Neural progenitor cell (in vitro differentiated cells): ENCODE data around the gene APLP2. TPM values are rescaled to one million over a fixed set of nuclear protein-coding genes. Genes with fewer than 3 reads are reported as not detected.

Source experiments
- DNase-seq: peaks from one replicate; pipeline ENCODE4 v3.0.0-alpha.2; 2016; ENCODE audit warnings: low spot score
- H2AFZ ChIP-seq: fragments of 200-600 bp; sonication (generic); replicated peaks from 2 replicates; pipeline ENCODE4 v1.6.1; 2016; ENCODE audit warnings: antibody characterized with exemption
- H3F3A ChIP-seq: fragments of 200-600 bp; sonication (generic); 2 replicates; pipeline ENCODE4 v1.6.1; 2016; ENCODE audit warnings: antibody characterized with exemption, low read depth
- H3K27ac ChIP-seq: fragments of 200-600 bp; sonication (generic); 2 replicates; pipeline ENCODE4 v1.5.1; 2016; ENCODE audit warnings: mild to moderate bottlenecking
- H3K27me3 ChIP-seq: fragments of 200-600 bp; sonication (generic); 2 replicates; pipeline ENCODE4 v1.6.1; 2016; ENCODE audit warnings: mild to moderate bottlenecking, moderate library complexity
- H3K36me3 ChIP-seq: fragments of 200-600 bp; sonication (generic); 2 replicates; pipeline ENCODE4 v1.5.1; 2016
- H3K4me1 ChIP-seq: fragments of 200-600 bp; sonication (generic); 2 replicates; pipeline ENCODE4 v1.6.1; 2016; ENCODE audit warnings: mixed run types
- H3K4me2 ChIP-seq: fragments of 200-600 bp; sonication (generic); 2 replicates; pipeline ENCODE4 v1.6.1; 2016
- H3K4me3 ChIP-seq: fragments of 200-600 bp; sonication (generic); 2 replicates; pipeline ENCODE4 v1.5.1; 2016
- H3K79me2 ChIP-seq: fragments of 200-600 bp; sonication (generic); 2 replicates; pipeline ENCODE4 v1.6.1; 2016; ENCODE audit warnings: low read depth
- H3K9ac ChIP-seq: fragments of 200-600 bp; sonication (generic); 2 replicates; pipeline ENCODE4 v1.6.1; 2016
- H3K9me3 ChIP-seq: fragments of 200-600 bp; sonication (generic); 2 replicates; pipeline ENCODE4 v1.5.1; 2016; ENCODE audit warnings: low read depth
- H4K20me1 ChIP-seq: fragments of 200-600 bp; sonication (generic); 2 replicates; pipeline ENCODE4 v1.6.1; 2016; ENCODE audit warnings: low read depth
- H3K27ac Mint-ChIP-seq: 3 replicates; pipeline ENCODE4 v1.8.0; 2021; ENCODE audit warnings: mixed read lengths
- H3K27me3 Mint-ChIP-seq: 2 replicates; pipeline ENCODE4 v1.8.0; 2022; ENCODE audit warnings: low read depth, mild to moderate bottlenecking, inconsistent platforms, moderate library complexity, mixed read lengths; ENCODE audit not compliant: insufficient read depth
- H3K36me3 Mint-ChIP-seq: 3 replicates; pipeline ENCODE4 v1.8.0; 2021; ENCODE audit warnings: mixed read lengths
- H3K4me1 Mint-ChIP-seq: 3 replicates; pipeline ENCODE4 v1.8.0; 2021; ENCODE audit warnings: mixed read lengths
- H3K4me3 Mint-ChIP-seq: 3 replicates; pipeline ENCODE4 v1.8.0; 2021; ENCODE audit warnings: mild to moderate bottlenecking, moderate library complexity, mixed read lengths
- H3K9me3 Mint-ChIP-seq: 3 replicates; pipeline ENCODE4 v1.8.0; 2020; ENCODE audit warnings: mixed read lengths
- CTCF ChIP-seq: fragments of 200-600 bp; sonication (generic); IDR thresholded peaks from 2 replicates; pipeline ENCODE4 v1.5.1; 2017; ENCODE audit warnings: antibody characterized with exemption, mild to moderate bottlenecking
- EZH2 ChIP-seq: fragments of 200-600 bp; sonication (generic); IDR thresholded peaks from 2 replicates; pipeline ENCODE4 v1.6.1; 2017; ENCODE audit warnings: antibody characterized with exemption, mild to moderate bottlenecking, moderate library complexity
- EZH2phosphoT487 ChIP-seq: fragments of 200-600 bp; sonication (generic); IDR thresholded peaks from 2 replicates; pipeline ENCODE4 v1.6.1; 2017; ENCODE audit warnings: antibody characterized with exemption
- total RNA-seq: library from RNA; depleted of rRNA; stranded (reverse); fragments of >200 nt; gene quantifications from 2 replicates; pipeline ENCODE4 v1.2.3, GENCODE V29; 2015; ENCODE audit warnings: low replicate concordance

The APLP2 gene
- total RNA-seq, 1 donor from 2014 or later = 455 TPM

- Mint-ChIP-seq H3K9me3 (peaks cover 22% of the 10 kb centered on the region), H3K36me3 (peaks cover 22% of the 10 kb centered on the region), H3K4me3 (no peak overlapping the region), H3K27me3 (peaks cover 4% of the 10 kb centered on the region), H3K27ac (no peak overlapping the region), H3K4me1 (peaks cover 22% of the 10 kb centered on the region)
- Histone ChIP-seq H3K27me3 (no peaks in the 10 kb centered on the region), H3K27ac (no peak overlapping the region), H3F3A (peaks cover 24% of the 10 kb centered on the region), H3K9ac (no peak overlapping the region), H3K9me3 (peaks cover 3% of the 10 kb centered on the region), H3K79me2 (peaks cover 77% of the 10 kb centered on the region), H3K4me3 (no peak overlapping the region), H4K20me1 (peaks cover 54% of the 10 kb centered on the region), H3K4me1 (peaks cover 24% of the 10 kb centered on the region), H2AFZ (no peak overlapping the region), H3K36me3 (no peaks in the 10 kb centered on the region), H3K4me2 (no peak overlapping the region)
- DNase-seq = no peak
- TF ChIP-seq EZH2phosphoT487 (no peak), EZH2 (no peak), CTCF (no peak)
Observed at GRCh38 chr11:130092661-130093060, 23.0 kb downstream of the APLP2 start.

- Histone ChIP-seq H2AFZ (no peak overlapping the region), H3F3A (peaks cover 4% of the 10 kb centered on the region), H3K27ac (no peak overlapping the region), H3K4me1 (peaks cover 4% of the 10 kb centered on the region), H3K4me3 (no peak overlapping the region), H3K9me3 (peaks cover 3% of the 10 kb centered on the region), H3K36me3 (no peaks in the 10 kb centered on the region), H3K79me2 (peaks cover 77% of the 10 kb centered on the region), H3K9ac (no peak overlapping the region), H4K20me1 (peaks cover 45% of the 10 kb centered on the region), H3K4me2 (no peak overlapping the region), H3K27me3 (no peaks in the 10 kb centered on the region)
- no peak overlapping the region for H3K4me3 Mint-ChIP-seq
- no peak overlapping the region for H3K27ac Mint-ChIP-seq
- TF ChIP-seq EZH2phosphoT487 (no peak), CTCF (no peak), EZH2 (no peak)
- no peak for DNase-seq
- H3K4me1 Mint-ChIP-seq = peaks cover 10% of the 10 kb centered on the region
- H3K27me3 Mint-ChIP-seq = peaks cover 6% of the 10 kb centered on the region
- peaks cover 20% of the 10 kb centered on the region for H3K36me3 Mint-ChIP-seq
- H3K9me3 Mint-ChIP-seq = peaks cover 14% of the 10 kb centered on the region
Observed at GRCh38 chr11:130094614-130095013, 24.9 kb downstream of the APLP2 start.

GRCh38 chr11:130095326-130095725, 25.6 kb downstream of the APLP2 start:
- H3K79me2 ChIP-seq = peaks cover 80% of the 10 kb centered on the region
- H3K4me2 ChIP-seq = no peak overlapping the region
- no peak overlapping the region for H3K4me3 ChIP-seq
- TF ChIP-seq EZH2phosphoT487 (no peak), CTCF (no peak), EZH2 (no peak)
- peaks cover 11% of the 10 kb centered on the region for H3K27me3 Mint-ChIP-seq
- H3K4me1 ChIP-seq = no peaks in the 10 kb centered on the region
- H3K4me1 Mint-ChIP-seq = peaks cover 8% of the 10 kb centered on the region
- H3K9me3 Mint-ChIP-seq = peaks cover 10% of the 10 kb centered on the region
- H2AFZ ChIP-seq = no peak overlapping the region
- no peak overlapping the region for H3K27ac ChIP-seq
- H3K36me3 ChIP-seq = no peaks in the 10 kb centered on the region
- H3K4me3 Mint-ChIP-seq = no peak overlapping the region
- no peak overlapping the region for H3K27ac Mint-ChIP-seq
- no peaks in the 10 kb centered on the region for H3K27me3 ChIP-seq
- no peak for DNase-seq
- H3F3A ChIP-seq = no peaks in the 10 kb centered on the region
- H3K9ac ChIP-seq = no peak overlapping the region
- H4K20me1 ChIP-seq = peaks cover 49% of the 10 kb centered on the region
- H3K9me3 ChIP-seq = peaks cover 3% of the 10 kb centered on the region
- H3K36me3 Mint-ChIP-seq = peaks cover 22% of the 10 kb centered on the region
